Left colon (tissue), 2 donors: ENCODE measurements around the gene MFSD6L. TPM values are rescaled to one million over a fixed set of nuclear protein-coding genes. Genes with fewer than 3 reads are reported as not detected.
A peak's percentile ranks its signal among the peaks of the same experiment; 100 is the strongest.

ENCODE experiments used
- ATAC-seq: fragments of 200-7000 bp; cut with Tn5 transposase; one replicate; pipeline ENCODE4 v1.9.1; 2020; ENCODE audit warnings: mild to moderate bottlenecking, moderate library complexity
- DNase-seq, 2 donors: peaks; one replicate each; pipeline ENCODE4 v3.0.0-alpha.2; 2020
- intact Hi-C, 2 donors: fragments of 100-400 bp; cut with DNase I in 1 of 2; cut with micrococcal nuclease in 1 of 2; formaldehyde crosslinking; loops; one replicate each; pipeline versions ENCODE4 v1.11.2 to v1.14.0; 2022; cut with DNase I, micrococcal nuclease
- total RNA-seq, 2 donors: library from RNA; stranded (reverse); fragmentation: NEBNext Ultra II Directional; extraction: Animal tissue kit (Norgen Biotek cat#: 25700); gene quantifications; one replicate each; pipeline ENCODE4 v1.2.1, GENCODE V29; 2021
- donor health status: DM: no; HTN: no; CAD: no.
- donor health status: DM: yes; HTN: yes; CAD: no.

MFSD6L gene
- total RNA-seq, 2 donors from 2014 or later = 5.1 to 6.8 TPM

DNA sequence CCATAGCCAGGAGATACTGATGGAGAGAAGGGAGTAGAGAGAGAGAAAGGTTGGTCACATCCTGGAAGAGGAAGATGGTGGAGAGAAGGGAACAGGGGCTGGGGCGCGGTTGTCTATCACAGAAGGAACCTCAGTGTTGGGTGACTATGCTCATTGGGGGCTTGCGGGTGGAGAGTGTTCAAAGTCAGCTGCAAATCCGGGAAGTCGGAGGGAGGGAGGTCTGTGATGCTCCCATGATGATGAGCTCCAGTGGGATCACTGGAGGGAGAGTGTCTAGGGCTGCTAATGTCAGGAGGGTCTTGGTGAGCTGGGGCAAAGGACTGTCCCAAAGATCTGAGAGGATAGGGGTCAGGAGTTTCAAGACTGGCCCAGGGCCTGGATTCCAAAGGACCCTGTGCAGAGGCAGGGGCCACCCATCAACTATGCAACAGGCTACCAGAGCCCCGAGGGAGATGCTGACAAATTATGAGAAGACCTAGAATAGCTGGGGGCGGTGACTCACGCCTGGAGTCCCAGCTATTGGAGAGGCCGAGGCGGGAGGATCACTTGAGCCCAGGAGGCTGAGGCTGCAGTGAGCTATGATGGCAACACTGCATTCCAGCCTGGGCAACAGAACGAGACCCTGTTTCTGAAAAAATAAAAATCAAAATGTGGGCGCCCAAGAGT is 43.4 kb downstream of the MFSD6L start:
- intact Hi-C loops = no loop called here
- DNase-seq (no peak), ATAC-seq (no peak)

- DNase-seq (no peak), ATAC-seq (no peak)
- intact Hi-C loops = no loop called here
These were observed 44.3 kb downstream of the MFSD6L start for GRCh38 chr17:8754890-8755289.

GRCh38 chr17:8753976-8754440 is 45.2 kb downstream of the MFSD6L start:
- intact Hi-C loops = no loop called here
- DNase-seq = no peak
- ATAC-seq = peak; percentile 54

- ATAC-seq (no peak), DNase-seq (no peak)
- intact Hi-C loops = no loop called here
These were observed 45.8 kb downstream of the MFSD6L start for GRCh38 chr17:8753136-8753975.

GRCh38 chr17:8749616-8750015 is 49.5 kb downstream of the MFSD6L start:
- intact Hi-C loops = loop anchor here (5.0 to 10.0 kb wide), 3 partner anchors 172 to 337 kb away; no protein-coding TSS in a partner anchor
- ATAC-seq (no peak), DNase-seq (no peak)

DNA sequence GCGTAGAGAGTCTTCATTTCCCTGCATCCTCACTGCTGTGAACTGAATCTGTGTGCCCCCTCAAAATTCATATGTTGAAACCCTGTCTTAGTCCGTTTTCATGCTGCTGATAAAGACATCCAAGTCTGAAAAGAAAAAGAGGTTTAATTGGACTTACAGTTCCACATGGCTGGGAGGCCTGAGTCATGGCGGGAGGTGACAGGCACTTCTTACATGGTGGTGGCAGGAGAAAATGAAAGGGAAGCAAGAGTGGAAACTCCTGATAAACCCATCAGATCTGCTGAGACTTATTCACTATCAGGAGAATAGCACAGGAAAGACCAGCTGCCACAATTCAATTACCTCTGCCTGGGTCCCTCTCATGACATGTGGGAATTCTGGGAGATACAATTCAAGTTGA is 51.4 kb downstream of the MFSD6L start:
- intact Hi-C loops = loop anchor here (5.0 to 10.0 kb wide), 3 partner anchors 170 to 335 kb away; no protein-coding TSS in a partner anchor
- no peak for ATAC-seq
- no peak for DNase-seq

Other genes with a start within 250 kb of the MFSD6L start
- gene MYH10, start 168.6 kb downstream of the MFSD6L start, total RNA-seq = 1 to 10 TPM; 5.6 to 7.2 TPM
- gene CCDC42, start 54.5 kb downstream of the MFSD6L start, total RNA-seq = not detected
- gene SPDYE4, start 40.8 kb downstream of the MFSD6L start, total RNA-seq = not detected
- gene PIK3R6, start 68.3 kb upstream of the MFSD6L start, total RNA-seq = under 1 TPM; 0.27 to 0.89 TPM
- 1 to 10 TPM; 3.2 to 4.9 TPM for gene PIK3R5, start 166.3 kb upstream of the MFSD6L start, total RNA-seq
- gene NTN1, start 222.1 kb upstream of the MFSD6L start, total RNA-seq = 1 to 10 TPM; 3.2 to 7.4 TPM